ENCODE data around the gene NTN1.

Gene NTN1

DNA sequence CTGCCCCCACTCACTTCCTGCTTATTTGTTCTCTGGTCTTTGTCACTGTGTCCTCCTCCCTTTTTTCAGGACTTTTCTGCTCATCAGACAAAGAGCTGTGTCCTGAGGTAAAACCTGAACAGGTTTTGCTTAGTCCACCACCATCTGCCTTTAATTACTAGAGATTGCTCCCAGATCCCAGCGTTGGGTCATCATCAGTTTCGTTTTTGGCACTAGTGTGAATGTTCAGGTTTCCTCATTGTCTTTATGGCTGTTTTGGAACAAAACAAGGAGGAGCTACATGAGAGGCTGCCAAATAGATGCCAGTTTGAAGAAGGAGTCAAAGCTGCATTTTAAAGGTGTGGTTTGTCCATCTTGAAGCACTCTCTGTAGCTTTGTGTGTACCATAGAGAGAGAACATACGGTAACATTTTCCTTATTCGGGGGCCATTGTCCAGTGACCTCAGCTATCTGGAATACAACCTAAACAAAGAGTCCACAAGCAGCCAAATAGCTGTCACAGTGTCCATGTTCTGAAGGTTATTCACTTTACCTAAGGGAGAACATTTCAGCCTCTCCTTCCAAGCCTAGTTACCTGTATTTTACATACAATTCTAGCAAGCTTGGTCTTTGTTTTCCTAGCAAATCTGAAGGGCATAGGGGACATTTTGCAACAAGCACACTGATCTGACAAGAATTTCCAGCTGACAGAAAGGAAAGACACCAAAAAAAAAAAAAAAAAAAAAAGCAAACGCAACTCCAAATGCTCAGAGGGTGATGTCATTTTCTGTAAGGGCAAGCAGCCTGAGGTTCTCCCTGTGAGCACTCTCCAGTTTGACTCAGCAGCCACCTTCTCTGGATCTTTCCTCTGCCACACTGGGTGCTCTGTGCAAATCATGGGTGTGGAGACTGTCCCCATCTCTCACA lies 196.1 kb downstream of the NTN1 start:
- DNase-seq (ENCODE audit: low spot score) = no peak

DNA sequence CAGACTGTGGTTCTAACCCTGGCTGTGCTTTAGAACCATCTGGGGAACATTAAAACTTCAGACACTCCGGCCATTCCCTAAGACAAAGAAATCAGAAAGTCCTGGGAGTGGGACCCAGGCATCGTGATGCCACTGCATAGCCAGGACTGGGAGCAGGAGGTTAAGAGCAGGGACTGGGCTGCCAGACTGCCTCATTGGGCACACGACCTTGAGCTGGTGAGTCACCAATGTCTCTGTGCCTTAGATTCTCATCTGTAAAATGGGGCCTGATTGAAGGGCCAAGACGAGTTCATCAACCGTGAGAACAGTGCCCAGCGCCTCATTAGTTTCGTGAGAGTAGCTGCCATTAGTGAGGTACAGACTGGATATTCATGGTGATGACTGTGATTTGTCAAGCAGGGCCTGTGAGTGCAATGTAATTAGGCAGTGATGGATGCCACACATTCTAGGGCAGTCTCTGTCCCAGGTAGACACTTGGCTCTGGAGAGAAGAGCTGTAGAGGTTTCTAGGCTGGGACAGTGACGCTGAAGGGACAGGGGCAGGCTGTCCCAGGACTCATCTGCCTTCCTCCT lies 196.8 kb downstream of the NTN1 start:
- no peak for DNase-seq (ENCODE audit: low spot score)

GRCh38 chr17:9218911-9219310 lies 197.6 kb downstream of the NTN1 start:
- no peak for DNase-seq (ENCODE audit: low spot score)

GRCh38 chr17:9219631-9220397 lies 198.5 kb downstream of the NTN1 start:
- DNase-seq (ENCODE audit: low spot score) = no peak

DNA sequence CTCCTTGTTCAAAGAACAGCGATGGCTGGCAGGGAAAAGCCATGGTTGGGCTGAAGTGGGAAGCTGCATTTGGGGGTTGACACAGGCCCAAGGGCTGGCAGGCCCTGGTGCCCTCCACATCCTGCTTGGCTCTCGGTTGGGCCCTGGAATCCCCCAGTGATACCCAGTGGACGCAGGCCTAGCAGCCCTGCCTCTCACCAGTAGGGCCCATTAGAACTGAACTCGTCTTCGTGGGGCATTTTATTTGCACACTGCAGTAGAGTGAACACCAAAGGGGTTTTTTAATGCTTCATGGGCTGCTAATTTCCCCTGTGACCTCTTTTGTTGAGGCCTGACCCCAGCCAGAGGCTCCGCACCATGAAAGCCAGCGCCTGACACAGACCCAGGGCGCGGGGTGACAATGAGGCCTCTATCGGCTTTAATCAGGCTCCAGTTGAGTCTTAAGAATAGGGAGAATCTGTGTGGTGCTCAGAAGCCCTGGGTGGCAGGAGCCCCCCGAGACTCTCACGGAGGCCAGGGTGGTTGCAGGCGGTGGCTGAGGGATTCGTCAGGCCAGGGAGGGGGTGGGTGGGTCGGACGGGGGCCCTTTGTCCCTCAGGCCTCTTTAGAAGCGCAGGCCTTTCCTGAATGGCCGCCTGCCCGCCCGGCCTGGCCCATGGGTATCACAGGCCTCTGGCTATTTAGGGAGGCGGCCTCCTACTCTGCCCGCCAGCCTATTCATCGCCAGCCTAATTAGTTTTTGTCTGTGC lies 199.3 kb downstream of the NTN1 start:
- DNase-seq (ENCODE audit: low spot score) = no peak

- no peak for DNase-seq (ENCODE audit: low spot score)
Measured at GRCh38 chr17:9221147-9221921, 200.0 kb downstream of the NTN1 start.

- DNase-seq (ENCODE audit: low spot score) = no peak
Measured at GRCh38 chr17:9221922-9222180, 200.5 kb downstream of the NTN1 start.

DNA sequence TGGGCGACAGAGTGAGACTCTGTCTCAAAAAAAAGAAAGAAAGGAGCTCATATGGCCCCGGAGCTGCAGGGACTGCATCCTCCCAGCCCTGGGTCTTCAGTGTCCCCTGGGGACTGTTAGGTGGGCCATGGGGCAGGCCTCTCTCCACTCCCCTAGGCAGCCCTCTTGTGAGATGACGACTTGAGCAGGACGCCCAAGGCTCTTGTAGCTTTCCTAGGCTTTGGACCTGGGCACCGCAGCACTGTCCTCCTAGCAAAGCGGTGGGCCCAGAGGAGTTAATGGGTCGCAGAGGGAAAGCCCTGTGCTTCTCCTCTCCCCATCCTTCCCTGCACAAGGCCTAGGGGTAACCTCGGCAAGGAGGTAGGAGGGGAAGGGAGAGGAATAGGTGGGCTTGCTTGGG lies 202.2 kb downstream of the NTN1 start:
- DNase-seq (ENCODE audit: low spot score) = no peak

DNA sequence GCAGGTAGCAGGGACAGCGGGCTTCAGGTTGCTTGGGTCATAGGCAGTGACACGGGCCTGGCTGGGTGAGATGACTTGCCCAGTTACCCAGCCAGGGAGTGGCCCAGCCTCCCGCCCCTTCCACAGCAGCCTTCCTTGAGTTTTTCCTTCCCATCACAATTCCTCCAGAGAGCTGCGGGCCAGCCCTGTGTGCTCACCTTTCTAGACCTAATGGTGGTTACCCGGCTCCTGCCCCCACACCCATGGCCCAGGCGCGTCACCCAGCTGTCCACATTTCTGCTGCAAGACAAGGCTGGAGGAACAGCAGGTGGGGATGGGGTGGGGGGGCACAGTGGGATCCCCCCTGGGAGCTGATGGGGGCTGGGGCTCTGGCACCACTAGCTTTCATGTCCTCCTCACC lies 203.2 kb downstream of the NTN1 start:
- no peak for DNase-seq (ENCODE audit: low spot score)

DNA sequence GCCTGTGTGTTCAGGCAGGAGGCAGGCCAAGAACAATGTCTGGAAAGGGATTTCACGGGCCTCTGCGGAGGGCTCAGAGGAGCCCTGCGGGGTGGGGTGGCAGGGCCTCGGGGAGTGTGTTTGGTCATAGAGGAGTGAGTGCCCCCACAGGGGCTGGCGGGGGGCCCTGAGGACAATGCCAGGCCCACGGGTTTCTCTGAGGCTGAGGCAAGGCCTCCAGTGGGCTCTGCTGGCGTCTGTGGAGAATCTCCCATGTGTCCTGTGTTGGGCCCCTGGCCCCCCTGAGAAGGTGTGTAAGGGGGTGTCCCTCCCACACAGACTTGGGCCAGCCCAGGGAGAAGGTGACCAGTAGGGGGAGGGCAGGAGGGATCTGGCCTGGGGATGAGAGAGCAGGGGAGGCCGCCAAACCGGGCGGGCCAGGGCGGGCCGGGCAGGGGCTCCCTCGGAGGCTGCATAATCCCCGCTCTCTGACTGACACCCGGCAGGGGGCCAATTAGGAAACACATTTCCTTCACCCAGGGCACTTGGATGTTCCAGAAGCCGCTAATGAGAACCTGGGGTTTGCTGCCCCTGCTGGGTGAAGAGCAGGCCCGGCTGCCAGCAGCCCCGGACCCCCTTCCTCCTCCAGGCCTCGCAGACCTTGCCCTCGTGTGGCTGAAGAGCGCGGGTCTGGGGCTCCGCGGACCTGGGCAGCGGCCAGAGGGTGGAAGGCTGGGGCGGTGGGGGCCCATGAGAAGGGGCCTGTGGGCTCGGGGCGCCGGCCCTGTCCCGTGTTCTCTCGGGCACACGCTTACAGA lies 204.2 kb downstream of the NTN1 start:
- DNase-seq (ENCODE audit: low spot score) = no peak

- no peak for DNase-seq (ENCODE audit: low spot score)
Measured at GRCh38 chr17:9226130-9226793, 205.0 kb downstream of the NTN1 start.

GRCh38 chr17:9226794-9227135 lies 205.5 kb downstream of the NTN1 start:
- no peak for DNase-seq (ENCODE audit: low spot score)

- no peak for DNase-seq (ENCODE audit: low spot score)
Measured at GRCh38 chr17:9227819-9228407, 206.6 kb downstream of the NTN1 start.

GRCh38 chr17:9228408-9229159 lies 207.3 kb downstream of the NTN1 start:
- DNase-seq (ENCODE audit: low spot score) = no peak

DNA sequence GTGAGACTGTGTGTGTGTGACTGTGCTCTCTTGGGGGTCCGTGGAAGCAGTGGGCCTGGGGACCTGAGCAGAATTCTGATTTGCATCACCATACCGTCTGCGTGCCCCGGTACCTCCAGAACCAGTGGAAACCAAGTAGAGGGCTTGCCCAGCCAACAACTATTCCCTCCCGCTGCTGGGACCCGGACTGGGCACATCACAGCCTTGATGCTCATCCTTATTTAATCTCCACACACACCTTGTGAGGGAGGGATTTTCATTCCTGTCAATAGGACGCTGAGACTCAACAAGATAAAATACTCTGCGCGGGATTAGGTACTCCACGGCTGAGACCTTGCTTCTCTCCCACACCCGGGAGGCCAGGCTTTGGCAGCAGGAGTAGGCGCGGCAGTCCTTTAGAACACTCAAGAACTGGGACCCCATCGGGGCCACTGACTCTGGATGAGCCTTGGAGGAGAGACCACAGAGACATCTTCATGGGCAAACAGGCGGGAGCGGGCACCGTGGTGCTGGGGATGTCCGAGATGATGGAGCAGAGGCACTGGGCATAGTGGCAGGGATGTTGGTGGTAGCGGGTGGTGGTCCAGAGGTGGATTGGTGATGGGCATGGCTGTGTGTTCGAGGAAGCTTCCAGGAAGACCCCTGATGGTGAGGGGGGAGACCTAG lies 208.0 kb downstream of the NTN1 start:
- DNase-seq (ENCODE audit: low spot score) = no peak

GRCh38 chr17:9229826-9230201 lies 208.5 kb downstream of the NTN1 start:
- DNase-seq (ENCODE audit: low spot score) = no peak

GRCh38 chr17:9230346-9230745 lies 209.0 kb downstream of the NTN1 start:
- no peak for DNase-seq (ENCODE audit: low spot score)

- no peak for DNase-seq (ENCODE audit: low spot score)
Measured at GRCh38 chr17:9230861-9231260, 209.6 kb downstream of the NTN1 start.

All from putamen (tissue), 1 donor.